PC-3 (cell line): ENCODE measurements around the gene ADAM12. TPM values are rescaled to one million over a fixed set of nuclear protein-coding genes. Genes with fewer than 3 reads are reported as not detected.

Experiments used
- ATAC-seq: fragments of 200-7000 bp; cut with Tn5 transposase; 2 replicates; pipeline ENCODE4 v1.9.1; 2020; ENCODE audit warnings: mild to moderate bottlenecking, moderate library complexity
- BruUV-seq: library from RNA; stranded (reverse); fragments of 400-500 nt; replicated peaks from 2 replicates; lab custom pipeline; 2021; lab: Mats Ljungman, UMichigan
- CTCF ChIA-PET: fragments of 300-600 bp; sonication (Branson Sonifier 250); formaldehyde crosslinking; loops from one replicate; lab custom pipeline; 2022; ENCODE audit warnings: antibody characterized with exemption; lab: Charles Lee
- POLR2A ChIA-PET: fragments of 300-600 bp; sonication (Branson Sonifier 250); formaldehyde crosslinking; loops from one replicate; lab custom pipeline; 2022; ENCODE audit warnings: antibody characterized with exemption; ENCODE audit not compliant: unreplicated experiment; lab: Charles Lee
- DNase-seq: peaks from one replicate; pipeline ENCODE4 v3.0.0-alpha.2; 2015
- H2AFZ ChIP-seq: fragments of 300-600 bp; sonication (generic); 2 replicates; pipeline ENCODE4 v1.6.0; 2016; ENCODE audit warnings: antibody characterized with exemption, low read length
- H3F3A ChIP-seq: fragments of 300-600 bp; sonication (generic); one replicate; pipeline ENCODE4 v1.6.0; 2017; ENCODE audit warnings: antibody characterized with exemption, low read length, control low read depth, mild to moderate bottlenecking; ENCODE audit not compliant: unreplicated experiment
- H3K27ac ChIP-seq: fragments of 300-600 bp; sonication (generic); 2 replicates; pipeline ENCODE4 v1.5.1; 2016; ENCODE audit warnings: mild to moderate bottlenecking, low read length
- H3K27me3 ChIP-seq: fragments of 300-600 bp; sonication (generic); 2 replicates; pipeline ENCODE4 v1.6.1; 2016; ENCODE audit warnings: low read length, mixed read lengths
- H3K36me3 ChIP-seq: fragments of 300-600 bp; sonication (generic); 2 replicates; pipeline ENCODE4 v1.6.1; 2016; ENCODE audit warnings: low read depth, mixed run types, low read length, mixed read lengths
- H3K4me1 ChIP-seq: fragments of 300-600 bp; sonication (generic); 2 replicates; pipeline ENCODE4 v1.5.1; 2016; ENCODE audit warnings: low read length; ENCODE audit not compliant: insufficient read depth
- H3K4me2 ChIP-seq: fragments of 300-600 bp; sonication (generic); 2 replicates; pipeline ENCODE4 v1.6.0; 2016; ENCODE audit warnings: low read length
- H3K4me3 ChIP-seq: fragments of 300-600 bp; sonication (generic); 2 replicates; pipeline ENCODE4 v1.5.1; 2016; ENCODE audit warnings: mild to moderate bottlenecking, low read length, mixed read lengths
- H3K79me2 ChIP-seq: fragments of 300-600 bp; sonication (generic); 2 replicates; pipeline ENCODE4 v1.6.1; 2017; ENCODE audit warnings: low read length, mixed read lengths
- H3K9ac ChIP-seq: fragments of 300-600 bp; sonication (generic); 2 replicates; pipeline ENCODE4 v1.6.0; 2016; ENCODE audit warnings: mild to moderate bottlenecking, low read length
- H3K9me2 ChIP-seq: fragments of 300-600 bp; sonication (generic); replicated peaks from 2 replicates; pipeline ENCODE4 v1.6.1; 2016; ENCODE audit warnings: mixed run types, low read length, mixed read lengths
- H3K9me3 ChIP-seq: fragments of 300-600 bp; sonication (generic); 2 replicates; pipeline ENCODE4 v1.6.1; 2016; ENCODE audit warnings: low read length, mixed read lengths
- H4K20me1 ChIP-seq: fragments of 300-600 bp; sonication (generic); 2 replicates; pipeline ENCODE4 v1.6.1; 2016; ENCODE audit warnings: low read length, mixed read lengths
- CTCF ChIP-seq: fragments of 300-600 bp; sonication (generic); conservative IDR thresholded peaks from 2 replicates; pipeline ENCODE4 v1.5.1; 2017; ENCODE audit warnings: antibody characterized with exemption, low read depth, mild to moderate bottlenecking, low read length
- EZH2 ChIP-seq: fragments of 300-600 bp; sonication (generic); IDR thresholded peaks from one replicate; pipeline ENCODE4 v1.6.1; 2017; ENCODE audit warnings: antibody characterized with exemption, mild to moderate bottlenecking, low read length; ENCODE audit not compliant: unreplicated experiment
- EZH2phosphoT487 ChIP-seq: fragments of 300-600 bp; sonication (generic); IDR thresholded peaks from 2 replicates; pipeline ENCODE4 v1.6.1; 2018; ENCODE audit warnings: mild to moderate bottlenecking, antibody characterized with exemption, low read length, borderline replicate concordance
- intact Hi-C: fragments of 100-400 bp; cut with micrococcal nuclease; formaldehyde crosslinking; loops from 2 replicates; pipeline ENCODE4 v1.9.0; 2023
- total RNA-seq: library from RNA; depleted of rRNA; stranded (reverse); fragments of >200 nt; gene quantifications from 2 replicates; pipeline ENCODE4 v1.2.3, GENCODE V29; 2014

The ADAM12 gene
- total RNA-seq, 1 experiment from 2014 or later = 3.4 TPM

GRCh38 chr10:126321440-126321839, 66.8 kb downstream of the ADAM12 start:
- H3K27ac ChIP-seq = no peak overlapping the region
- no peak overlapping the region for H3K4me2 ChIP-seq
- H2AFZ ChIP-seq = no peak overlapping the region
- ChIA-PET POLR2A (no interaction called here), CTCF (no interaction called here)
- TF ChIP-seq EZH2 = no peak
- no peak for TF ChIP-seq CTCF
- no peak for TF ChIP-seq EZH2phosphoT487
- no TSS peak for BruUV-seq
- H3K27me3 ChIP-seq = no peaks in the 10 kb centered on the region
- H3K4me3 ChIP-seq = no peak overlapping the region
- no peaks in the 10 kb centered on the region for H3F3A ChIP-seq
- no peak overlapping the region for H3K9ac ChIP-seq
- intact Hi-C loops = no loop called here
- H3K36me3 ChIP-seq = no peaks in the 10 kb centered on the region
- ATAC-seq (no peak), DNase-seq (no peak)
- H4K20me1 ChIP-seq = no peaks in the 10 kb centered on the region
- H3K79me2 ChIP-seq = no peaks in the 10 kb centered on the region
- no peaks in the 10 kb centered on the region for H3K9me3 ChIP-seq
- H3K4me1 ChIP-seq = no peaks in the 10 kb centered on the region
- H3K9me2 ChIP-seq = no peaks in the 10 kb centered on the region

DNA sequence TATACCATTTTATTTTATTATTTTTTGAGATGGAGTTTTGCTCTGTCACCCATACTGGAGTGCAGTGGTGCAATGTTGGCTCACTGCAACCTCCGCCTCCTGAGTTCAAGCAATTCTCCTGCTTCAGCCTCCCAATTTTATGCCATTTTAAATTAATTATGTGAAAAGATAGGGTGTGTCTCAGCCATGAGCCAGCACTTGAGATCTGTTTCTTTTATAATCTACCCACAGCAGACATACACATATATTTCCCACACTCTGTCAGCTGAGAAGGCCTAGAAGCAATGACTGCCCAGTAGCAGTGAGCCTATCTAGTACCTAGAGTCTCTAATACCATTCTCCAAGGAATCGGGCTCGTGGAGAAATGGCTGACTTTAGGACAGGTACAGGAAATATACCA, 70.5 kb downstream of the ADAM12 start:
- no peak overlapping the region for H3K9ac ChIP-seq
- H3K9me2 ChIP-seq = no peaks in the 10 kb centered on the region
- H3K9me3 ChIP-seq = no peaks in the 10 kb centered on the region
- CTCF ChIA-PET = no interaction called here
- intact Hi-C loops = no loop called here
- no peaks in the 10 kb centered on the region for H3K79me2 ChIP-seq
- DNase-seq (no peak), ATAC-seq (no peak)
- POLR2A ChIA-PET = no interaction called here
- H3F3A ChIP-seq = no peaks in the 10 kb centered on the region
- H3K4me1 ChIP-seq = no peaks in the 10 kb centered on the region
- no peaks in the 10 kb centered on the region for H3K27me3 ChIP-seq
- H3K4me3 ChIP-seq = no peak overlapping the region
- no peak overlapping the region for H2AFZ ChIP-seq
- BruUV-seq = no TSS peak
- no peak for TF ChIP-seq CTCF
- no peak for TF ChIP-seq EZH2phosphoT487
- no peak for TF ChIP-seq EZH2
- H4K20me1 ChIP-seq = no peaks in the 10 kb centered on the region
- no peak overlapping the region for H3K27ac ChIP-seq
- no peaks in the 10 kb centered on the region for H3K36me3 ChIP-seq
- H3K4me2 ChIP-seq = no peak overlapping the region

- H3F3A ChIP-seq = no peaks in the 10 kb centered on the region
- no peaks in the 10 kb centered on the region for H3K79me2 ChIP-seq
- no peak for ATAC-seq
- no peaks in the 10 kb centered on the region for H3K4me1 ChIP-seq
- no peaks in the 10 kb centered on the region for H3K27me3 ChIP-seq
- DNase-seq = peak; percentile 25
- H3K9ac ChIP-seq = no peak overlapping the region
- no peak overlapping the region for H3K27ac ChIP-seq
- H3K36me3 ChIP-seq = no peaks in the 10 kb centered on the region
- intact Hi-C loops = no loop called here
- H3K4me3 ChIP-seq = no peak overlapping the region
- CTCF ChIA-PET = no interaction called here
- no peaks in the 10 kb centered on the region for H3K9me3 ChIP-seq
- H3K9me2 ChIP-seq = no peaks in the 10 kb centered on the region
- no TSS peak for BruUV-seq
- TF ChIP-seq EZH2 = no peak
- no peak for TF ChIP-seq EZH2phosphoT487
- no peak for TF ChIP-seq CTCF
- POLR2A ChIA-PET = no interaction called here
- no peak overlapping the region for H3K4me2 ChIP-seq
- no peaks in the 10 kb centered on the region for H4K20me1 ChIP-seq
- no peak overlapping the region for H2AFZ ChIP-seq
Observed at GRCh38 chr10:126315494-126316177, 72.6 kb downstream of the ADAM12 start.
